PFSK-1 (cell line): ENCODE results near the gene TEF.

Experiments used
- FOXP2 ChIP-seq: optimal IDR thresholded peaks from 2 replicates; pipeline ENCODE3; 2011; ENCODE audit warnings: borderline replicate concordance, control low read depth, inconsistent platforms; ENCODE audit not compliant: insufficient read depth; ENCODE audit errors: extremely low read length, extremely low read depth
- POLR2AphosphoS5 ChIP-seq: IDR thresholded peaks from 2 replicates; pipeline ENCODE4 v1.6.1; 2012; ENCODE audit warnings: low read depth, mild to moderate bottlenecking, control low read depth, low read length, moderate library complexity
- REST ChIP-seq, 2 experiments: IDR thresholded peaks; 2 replicates each; pipeline versions ENCODE4 v1.6.1 to v1.8.0; 2011 to 2012; ENCODE audit warnings: low read depth in 2 of 2, low read length in 2 of 2, control low read depth in 1 of 2, inconsistent platforms in 1 of 2, mild to moderate bottlenecking in 1 of 2, moderate library complexity in 1 of 2; ENCODE audit not compliant: insufficient read depth in 1 of 2
- SIN3A ChIP-seq: IDR thresholded peaks from 2 replicates; pipeline ENCODE4 v1.6.1; 2012; ENCODE audit warnings: mild to moderate bottlenecking, low read length, moderate library complexity, borderline replicate concordance; ENCODE audit not compliant: insufficient read depth
- TAF1 ChIP-seq: IDR thresholded peaks from 2 replicates; pipeline ENCODE4 v1.6.1; 2012; ENCODE audit warnings: low read length, control low read depth, borderline replicate concordance; ENCODE audit not compliant: insufficient read depth

The TEF gene

DNA sequence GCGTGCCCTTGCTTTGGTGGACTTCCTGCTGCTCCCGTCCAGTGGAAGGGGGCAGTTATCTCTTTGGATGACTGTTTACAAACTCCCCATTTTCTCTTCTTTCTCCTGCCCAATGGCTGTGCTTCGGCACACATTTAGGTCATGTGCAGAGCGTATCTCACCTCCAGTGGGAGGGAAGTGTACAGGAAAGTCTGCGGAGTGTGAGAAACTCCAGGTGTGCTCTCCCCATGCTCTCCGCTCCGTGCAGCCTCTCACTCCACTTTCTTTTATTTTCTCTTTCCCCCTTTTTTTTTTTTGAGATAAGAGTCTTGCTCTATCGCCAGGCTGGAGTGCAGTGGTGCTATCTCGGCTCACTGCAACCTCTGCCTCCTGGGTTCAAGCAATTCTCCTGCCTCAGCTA lies 11.9 kb upstream of the TEF start:
- TF ChIP-seq FOXP2 (no peak), TAF1 (no peak), REST (IDR thresholded peaks at IDR 0.05; ENCODE audit: insufficient read depth in 1 of 2, low read depth in 2 of 2, low read length in 2 of 2) (no peak), SIN3A (no peak), POLR2AphosphoS5 (no peak)

GRCh38 chr22:41377846-41378245 lies 3.9 kb upstream of the TEF start:
- TF ChIP-seq TAF1 (no peak), FOXP2 (no peak), REST (IDR thresholded peaks at IDR 0.05; ENCODE audit: insufficient read depth in 1 of 2, low read depth in 2 of 2, low read length in 2 of 2) (no peak), POLR2AphosphoS5 (no peak), SIN3A (no peak)

DNA sequence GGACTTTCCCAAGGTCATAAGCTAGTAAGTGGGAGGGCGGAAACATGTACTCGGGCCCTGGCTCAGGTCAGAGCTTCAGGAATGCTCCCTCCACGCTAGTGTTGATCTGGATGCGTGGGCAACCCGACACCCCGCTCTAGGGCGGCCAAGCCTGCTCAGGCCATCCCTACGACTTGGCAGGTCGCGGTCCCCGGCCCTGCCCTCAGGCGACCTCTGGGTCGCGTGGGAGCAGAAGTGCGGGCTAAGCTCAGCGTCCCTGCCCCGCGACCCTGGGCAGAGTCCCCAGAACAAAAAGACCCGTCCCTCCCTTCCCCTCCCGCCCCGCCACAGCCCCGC lies 781 bp upstream of the TEF start:
- TF ChIP-seq FOXP2 (no peak), SIN3A (no peak), REST (IDR thresholded peaks at IDR 0.05; ENCODE audit: insufficient read depth in 1 of 2, low read depth in 2 of 2, low read length in 2 of 2) (no peak), POLR2AphosphoS5 (no peak), TAF1 (no peak)

GRCh38 chr22:41382098-41382578 lies 396 bp downstream of the TEF start:
- TF ChIP-seq FOXP2: no peak
- no peak for TF ChIP-seq POLR2AphosphoS5
- TF ChIP-seq REST (IDR thresholded peaks at IDR 0.05; ENCODE audit: insufficient read depth in 1 of 2, low read depth in 2 of 2, low read length in 2 of 2): no peak
- TF ChIP-seq TAF1: no peak
- TF ChIP-seq SIN3A: no peak

DNA sequence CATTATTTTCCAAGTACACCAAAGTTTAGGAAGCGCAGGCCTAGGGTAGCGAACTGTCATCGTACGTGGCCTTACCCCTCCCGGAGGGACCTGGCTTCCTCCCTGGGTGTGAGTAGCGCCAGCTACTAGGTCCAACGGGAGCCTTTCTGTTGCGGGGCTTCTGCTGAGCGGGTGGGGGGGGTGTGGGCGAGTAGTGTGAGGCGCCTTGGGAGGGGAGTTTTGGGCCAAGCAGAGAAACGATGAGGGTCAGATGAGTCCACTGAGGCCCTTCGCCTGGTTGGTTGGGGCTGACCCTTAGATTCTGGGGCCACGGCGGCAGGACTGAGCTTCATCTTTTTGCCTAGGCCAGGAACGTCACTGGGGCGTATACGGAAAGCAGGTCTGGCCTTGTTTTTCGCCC lies 868 bp downstream of the TEF start:
- TF ChIP-seq SIN3A (no peak), TAF1 (no peak), POLR2AphosphoS5 (no peak), FOXP2 (no peak)
